T-helper 17 cell (primary cell): ENCODE measurements around the gene JAG1. TPM values are rescaled to one million over a fixed set of nuclear protein-coding genes. Genes with fewer than 3 reads are reported as not detected.
"Not testable (repeated sequence)": the region's sequence is repeated elsewhere in the genome, so short reads cannot be mapped to it uniquely, and the experiment has no call there.

Experiments
- ATAC-seq: fragments of 150-1000 bp; cut with Tn5 transposase; 2 replicates; pipeline ENCODE4 v1.10.0; 2021; ENCODE audit warnings: mild to moderate bottlenecking, moderate library complexity
- DNase-seq, 3 donors: peaks; one replicate each; pipeline versions ENCODE4 v3.0.0 to v3.0.0-alpha.2; 2020 to 2021
- H3K9me3 ChIP-seq: one replicate; pipeline ENCODE4 v1.7.0; 2013; ENCODE audit warnings: low read length, mild to moderate bottlenecking; ENCODE audit not compliant: control insufficient read depth, poor library complexity, severe bottlenecking
- H3K27ac Mint-ChIP-seq: one replicate; pipeline ENCODE4 v1.8.0; 2022; ENCODE audit warnings: mild to moderate bottlenecking, moderate library complexity, mixed read lengths
- H3K27me3 Mint-ChIP-seq: one replicate; pipeline ENCODE4 v1.8.0; 2022; ENCODE audit warnings: mixed read lengths
- H3K36me3 Mint-ChIP-seq: one replicate; pipeline ENCODE4 v1.8.0; 2022; ENCODE audit warnings: low read depth, mixed read lengths
- H3K4me1 Mint-ChIP-seq: one replicate; pipeline ENCODE4 v1.8.0; 2022; ENCODE audit warnings: mild to moderate bottlenecking, mixed read lengths
- H3K4me3 Mint-ChIP-seq: one replicate; pipeline ENCODE4 v1.8.0; 2022; ENCODE audit warnings: mild to moderate bottlenecking, moderate library complexity, mixed read lengths
- total RNA-seq, 4 donors: library from RNA in 2 of 4; stranded (reverse) in 2 of 4; gene quantifications; one replicate each; pipeline ENCODE4 v1.2.3 and lab custom pipeline; 2022 to 2026

The JAG1 gene
- total RNA-seq, 2 donors from 2014 or later: 4.3 to 4.6 TPM

- Mint-ChIP-seq H3K36me3 (peaks cover 2% of the 10 kb centered on the region), H3K27me3 (no peaks in the 10 kb centered on the region), H3K4me1 (peaks cover 11% of the 10 kb centered on the region), H3K27ac (no peak overlapping the region), H3K4me3 (no peak overlapping the region)
- ATAC-seq: no peak
- H3K9me3 ChIP-seq: no peaks in the 10 kb centered on the region
- no peak for DNase-seq
Measured at GRCh38 chr20:10591946-10592521, 81.8 kb downstream of the JAG1 start.

GRCh38 chr20:10590950-10591671 lies 82.7 kb downstream of the JAG1 start:
- Mint-ChIP-seq H3K4me1 (peaks cover 11% of the 10 kb centered on the region), H3K27ac (no peak overlapping the region), H3K4me3 (no peak overlapping the region), H3K27me3 (no peaks in the 10 kb centered on the region), H3K36me3 (peaks cover 2% of the 10 kb centered on the region)
- DNase-seq: no peak
- no peak for ATAC-seq
- H3K9me3 ChIP-seq: no peaks in the 10 kb centered on the region

GRCh38 chr20:10590446-10590845 lies 83.4 kb downstream of the JAG1 start:
- not testable (repeated sequence) for DNase-seq, H3K9me3 ChIP-seq, H3K36me3 Mint-ChIP-seq, ATAC-seq, H3K4me3 Mint-ChIP-seq, H3K27ac Mint-ChIP-seq, H3K27me3 Mint-ChIP-seq
- peaks cover 11% of the 10 kb centered on the region for H3K4me1 Mint-ChIP-seq

Other genes starting within 250 kb of the JAG1 start
- gene MKKS, start 239.8 kb downstream of the JAG1 start, total RNA-seq: 1 to 10 TPM; 4.7 to 5.0 TPM
- 1 to 10 TPM; 4.0 to 4.6 TPM for gene SLX4IP, start 238.7 kb downstream of the JAG1 start, total RNA-seq